ENCODE measurements around the gene SMARCA2.

GRCh38 chr9:2096376-2096970, 81.3 kb downstream of the SMARCA2 start:
- TF ChIP-seq CTCF (IDR thresholded peaks at IDR 0.05) = no peak
- TF ChIP-seq POLR2A (IDR thresholded peaks at IDR 0.05) = no peak

Data from testis (tissue), 2 donors.